GM19025 (cell line): ENCODE measurements around the gene ASPG.

ENCODE experiments used
- ATAC-seq: cut with Tn5 transposase; IDR thresholded peaks from one replicate; pipeline ENCODE4 v1.9.1; 2021; ENCODE audit warnings: mild to moderate bottlenecking, low read depth, moderate library complexity; ENCODE audit not compliant: unreplicated experiment

ASPG gene

DNA sequence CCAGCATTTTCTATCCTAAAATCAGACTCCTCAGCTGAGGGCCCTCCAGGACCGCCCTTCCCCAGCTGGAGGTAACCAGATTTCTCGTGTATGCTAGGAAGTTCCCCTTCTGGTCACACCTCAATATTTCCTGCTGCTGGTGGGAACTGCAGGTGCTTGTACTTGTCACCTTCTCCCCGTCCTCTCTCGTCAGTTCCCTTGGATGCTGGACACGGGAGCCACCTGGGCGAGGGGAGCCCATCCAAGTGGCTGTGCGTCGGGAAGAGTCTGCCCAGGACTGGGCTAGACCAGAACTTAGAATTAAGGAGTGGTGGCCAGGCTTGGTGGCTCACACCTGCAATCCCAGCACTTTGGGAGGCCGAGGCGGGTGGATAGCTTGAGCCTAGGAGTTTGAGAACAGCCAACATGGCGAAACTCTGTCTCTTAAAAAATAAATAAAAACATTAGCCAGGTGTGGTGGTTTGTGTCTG, 29.7 kb downstream of the ASPG start:
- ATAC-seq: no peak

DNA sequence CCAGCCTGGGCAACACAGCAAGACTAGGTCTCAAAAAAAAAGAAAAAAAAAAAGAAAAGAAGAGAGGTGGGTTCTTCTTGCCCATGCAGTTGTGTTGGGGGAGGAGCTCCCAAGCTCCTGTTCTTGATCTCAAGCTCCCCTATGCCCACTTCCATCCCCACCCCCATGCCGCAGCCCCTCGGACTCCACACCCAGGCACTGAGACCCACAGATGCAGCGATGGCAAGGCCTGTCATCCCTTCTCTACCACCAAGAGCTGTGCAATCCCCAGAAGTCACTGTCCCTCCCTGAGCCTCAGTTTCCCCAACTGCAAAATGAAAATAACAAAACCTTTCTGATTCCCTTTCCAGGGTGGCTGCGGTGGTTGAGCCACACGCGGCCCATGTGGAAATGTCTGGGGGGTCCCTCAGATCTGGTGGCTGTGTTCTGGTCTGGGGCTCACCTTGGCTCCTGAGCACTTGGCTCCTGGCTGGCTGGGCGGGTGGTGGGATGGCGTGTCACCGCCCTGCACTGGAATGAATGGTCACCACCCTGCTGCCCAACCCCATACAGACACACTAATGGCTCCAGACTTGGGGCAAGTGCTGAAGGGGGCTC, 30.3 kb downstream of the ASPG start:
- ATAC-seq: no peak

DNA sequence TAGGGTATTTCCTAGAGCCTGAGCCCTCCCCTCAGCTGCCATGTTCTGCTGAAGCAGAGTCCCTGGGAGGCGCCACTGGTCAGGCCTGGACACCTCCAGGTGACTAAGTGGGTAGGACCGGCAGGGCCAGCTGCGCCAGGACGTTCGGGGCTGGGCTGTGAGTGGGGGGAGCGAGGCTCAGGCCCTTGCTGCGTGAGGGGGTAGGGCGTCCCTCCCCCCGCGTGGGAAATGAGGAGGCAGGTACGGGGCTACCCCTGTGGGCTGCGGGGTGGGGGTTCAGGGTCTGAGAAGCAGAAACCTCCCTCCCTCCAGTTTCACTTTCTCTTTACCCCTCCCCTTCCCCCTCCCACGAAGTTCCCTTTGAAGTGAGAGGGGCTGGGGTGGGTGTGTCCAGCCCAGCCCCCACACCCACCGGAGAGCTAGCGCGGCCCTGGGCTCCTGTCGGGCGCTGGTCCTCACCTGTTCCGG, 30.8 kb downstream of the ASPG start:
- no peak for ATAC-seq

DNA sequence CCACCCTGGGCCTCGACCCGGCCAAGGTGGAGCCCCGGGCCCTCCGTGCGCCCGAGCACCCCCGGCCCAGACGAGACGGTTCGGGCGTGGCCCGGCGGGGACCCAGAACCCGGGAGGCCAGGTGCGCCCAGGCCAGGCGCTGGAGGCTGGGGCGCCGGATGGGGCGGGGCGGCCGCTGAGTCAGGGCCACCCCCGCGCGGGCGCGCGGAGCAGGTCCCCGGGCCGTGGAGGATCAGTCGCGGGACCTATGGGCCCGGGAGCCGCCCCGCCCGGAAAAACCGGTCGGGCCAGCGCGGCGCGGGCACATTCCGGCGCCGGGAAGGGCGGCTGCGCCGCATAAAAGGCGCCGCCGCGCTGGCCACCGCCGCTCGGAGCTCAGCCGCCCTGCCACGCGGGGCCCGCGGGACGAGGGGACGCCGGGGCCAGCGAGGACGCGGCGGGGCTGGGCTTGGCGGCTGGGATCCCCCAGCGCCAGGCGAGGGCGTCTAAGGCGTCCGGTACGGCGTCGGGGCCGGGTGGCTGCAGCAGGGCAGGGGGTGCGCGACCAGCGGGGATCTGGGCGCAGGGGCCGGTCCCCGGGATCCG, 31.3 kb downstream of the ASPG start:
- no peak for ATAC-seq

DNA sequence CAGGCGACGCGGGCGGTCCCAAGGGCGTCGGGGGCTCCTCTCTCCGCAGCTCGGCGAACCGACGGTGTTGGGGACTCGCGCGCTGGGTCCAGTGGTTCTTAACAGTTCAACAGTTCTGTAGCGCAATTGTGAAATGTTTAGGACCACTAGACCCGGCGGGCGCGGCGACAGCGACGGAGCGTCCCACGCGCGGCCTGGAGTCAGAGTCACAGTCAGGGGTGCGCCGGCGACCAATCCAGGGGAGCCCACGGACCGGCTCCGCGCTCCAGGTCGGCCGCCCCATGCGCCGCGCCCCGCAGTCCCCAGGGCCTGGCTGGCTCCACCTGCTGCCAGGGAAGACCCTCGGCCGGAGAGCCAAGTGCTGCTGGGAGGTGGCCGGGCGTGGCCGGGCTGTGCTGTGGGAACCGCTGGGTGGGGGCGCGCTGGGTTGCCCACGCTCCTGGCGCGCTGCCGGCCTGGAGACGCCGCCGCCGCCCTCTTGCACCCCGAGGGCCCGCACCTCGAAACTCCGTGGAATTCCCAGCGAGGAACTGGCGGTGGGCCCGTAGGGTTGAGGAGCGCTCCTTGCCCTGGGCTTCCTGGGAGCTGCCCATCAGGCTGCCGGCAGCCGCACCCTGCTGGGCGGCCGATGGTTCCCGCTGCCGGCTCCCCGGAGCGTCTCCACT, 32.0 kb downstream of the ASPG start:
- no peak for ATAC-seq

DNA sequence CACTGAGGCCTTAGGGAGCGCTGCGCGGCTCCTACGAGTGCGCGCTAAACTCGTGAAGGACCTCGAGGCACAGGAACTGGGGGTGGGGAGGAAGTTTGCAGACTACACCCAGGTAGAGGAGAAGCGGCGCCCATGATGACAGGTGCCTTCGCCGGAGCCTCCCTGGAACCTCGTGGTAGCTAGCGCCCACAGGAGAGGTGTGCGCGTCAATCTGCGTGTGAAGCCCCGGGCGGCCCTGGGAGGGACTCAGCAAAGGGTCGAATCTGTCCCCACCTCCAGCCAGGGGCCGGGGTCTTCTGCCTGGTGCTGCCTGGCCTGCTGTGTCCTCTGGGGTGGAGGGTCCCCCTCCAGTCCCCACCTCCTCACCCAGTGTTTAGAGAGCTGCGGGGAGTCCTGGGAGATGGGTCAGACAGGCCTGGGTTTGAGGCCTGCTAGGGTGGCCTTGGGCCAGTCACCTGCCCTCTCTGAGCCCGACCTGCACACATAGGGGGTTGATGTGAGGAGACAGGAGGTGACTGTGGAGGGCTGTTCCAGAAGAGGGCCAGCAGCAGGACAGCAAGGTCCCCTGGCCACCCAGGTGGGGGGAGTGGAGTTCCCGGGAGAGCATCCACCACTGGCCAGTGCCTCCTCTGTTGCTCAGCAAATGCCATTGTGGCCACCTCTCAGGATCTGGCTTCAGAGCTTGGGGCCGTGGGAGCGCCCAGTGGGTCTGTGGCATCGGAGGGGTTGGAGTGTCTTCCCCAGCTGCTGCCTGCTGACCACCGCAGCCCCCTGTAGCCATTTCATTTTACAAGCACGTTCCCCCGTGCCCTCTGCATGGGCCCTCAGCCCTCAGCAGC, 32.7 kb downstream of the ASPG start:
- no peak for ATAC-seq

DNA sequence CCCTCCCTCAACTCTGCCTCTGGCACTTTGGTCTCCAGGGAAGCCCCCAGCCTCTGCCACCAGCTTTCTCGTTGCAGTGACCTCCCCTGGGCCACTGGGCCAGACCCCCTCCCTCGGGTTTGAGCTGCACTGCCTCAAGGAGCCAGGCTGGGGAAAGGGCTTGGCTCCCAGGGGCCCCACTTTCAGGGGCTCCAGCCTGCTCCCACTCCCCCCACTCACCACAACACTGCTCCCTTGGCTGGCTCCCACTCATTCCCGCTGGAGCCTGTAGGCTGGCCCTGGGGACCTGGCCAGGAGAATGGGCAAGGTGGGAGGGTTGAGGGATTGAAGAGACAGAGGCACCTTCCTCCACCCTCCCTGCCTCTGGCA, 33.6 kb downstream of the ASPG start:
- ATAC-seq: no peak

DNA sequence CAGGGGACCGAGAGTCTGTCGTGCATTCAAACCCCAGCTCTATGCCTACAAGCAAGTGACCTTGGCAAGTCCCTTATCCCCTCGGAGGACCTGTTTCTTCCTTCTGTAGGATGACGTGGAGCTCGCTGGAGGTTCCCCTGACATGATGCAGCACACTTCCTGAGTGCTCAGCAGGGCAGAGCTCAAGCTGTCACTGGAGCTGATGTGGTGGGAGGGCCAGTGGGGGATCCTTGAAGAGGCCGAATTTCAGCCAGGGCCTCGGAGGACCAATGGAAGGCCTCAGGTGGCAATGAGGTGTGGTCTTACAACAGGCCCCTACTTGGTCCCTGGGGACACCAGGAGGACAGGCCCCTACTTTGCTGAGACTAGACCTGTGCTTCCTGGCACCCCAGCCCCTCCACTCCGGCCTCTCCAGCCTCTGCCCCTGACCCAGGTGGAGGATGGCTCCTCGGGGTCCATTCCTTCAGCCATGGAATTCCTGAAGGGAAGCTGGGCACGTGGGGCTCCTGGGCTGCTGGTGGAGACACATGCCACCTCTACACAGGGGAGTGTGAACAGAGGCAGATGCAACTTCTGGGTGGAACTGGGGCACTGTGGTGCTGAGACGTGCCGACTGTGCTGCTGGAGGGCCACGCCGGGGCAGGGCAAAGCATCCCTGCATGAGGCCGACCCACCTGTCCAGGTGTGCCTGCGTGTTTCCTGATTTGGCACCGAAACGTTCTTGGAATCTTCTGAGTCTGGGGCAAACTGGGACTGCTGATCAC, 34.2 kb downstream of the ASPG start:
- ATAC-seq: no peak

DNA sequence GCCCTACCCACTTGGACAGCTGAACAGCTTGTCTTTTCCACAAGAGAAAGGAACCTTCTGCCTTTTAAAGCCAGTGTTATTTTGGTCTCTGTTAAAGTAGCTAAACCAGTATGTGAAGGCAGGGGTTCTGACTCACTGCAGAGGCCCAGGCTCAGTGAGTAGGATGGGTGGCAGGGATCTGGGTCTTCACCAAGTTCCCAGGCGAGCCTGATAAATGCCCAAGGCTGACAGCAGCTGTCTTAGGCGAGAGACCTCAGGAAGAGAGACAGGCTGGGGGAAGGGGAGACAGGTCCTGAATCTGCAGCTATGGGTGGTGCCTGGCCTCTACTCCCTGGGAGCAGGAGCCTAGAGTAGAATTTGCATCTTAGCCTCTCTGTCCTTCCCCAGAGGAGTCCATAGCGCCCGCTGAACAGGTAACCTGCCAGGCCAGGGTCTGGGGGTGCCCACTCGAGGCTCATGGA, 34.8 kb downstream of the ASPG start:
- no peak for ATAC-seq

DNA sequence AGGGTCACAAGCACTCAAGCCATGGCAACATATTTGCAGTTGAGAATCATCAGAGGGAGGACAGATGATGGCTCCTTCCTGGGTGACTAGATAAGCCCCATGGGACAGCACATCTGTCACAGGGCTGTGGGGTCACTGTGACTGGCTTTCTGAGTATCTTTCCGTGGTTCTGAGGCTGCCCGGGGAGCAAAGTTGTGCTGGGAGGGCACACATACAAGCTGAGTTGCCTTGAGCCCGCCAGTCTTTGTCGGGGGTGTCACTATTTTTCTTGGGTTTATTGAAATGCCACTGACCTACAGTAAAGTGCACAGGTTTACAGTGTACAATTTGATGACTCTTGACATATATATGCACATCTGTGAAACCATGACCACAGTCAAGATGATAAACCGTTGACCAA, 35.6 kb downstream of the ASPG start:
- ATAC-seq: no peak

DNA sequence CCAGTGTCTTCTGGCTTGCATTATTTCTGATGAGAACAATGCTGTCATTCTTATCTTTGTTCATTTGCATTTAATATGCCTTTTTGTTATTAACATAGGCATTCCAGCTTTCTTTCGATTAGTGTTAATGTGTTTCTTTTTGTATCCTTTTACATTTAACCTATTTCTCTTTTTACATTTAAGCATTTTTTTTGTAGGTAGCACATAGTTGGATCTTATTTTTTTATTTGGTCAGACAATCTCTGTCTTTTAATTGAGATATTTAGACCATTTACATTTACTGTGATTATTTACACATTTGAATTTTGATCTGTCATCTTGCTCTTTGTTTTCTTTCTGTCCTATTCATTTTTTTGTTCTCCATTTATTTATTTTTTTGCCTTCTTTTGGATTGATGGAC, 38.4 kb downstream of the ASPG start:
- no peak for ATAC-seq

DNA sequence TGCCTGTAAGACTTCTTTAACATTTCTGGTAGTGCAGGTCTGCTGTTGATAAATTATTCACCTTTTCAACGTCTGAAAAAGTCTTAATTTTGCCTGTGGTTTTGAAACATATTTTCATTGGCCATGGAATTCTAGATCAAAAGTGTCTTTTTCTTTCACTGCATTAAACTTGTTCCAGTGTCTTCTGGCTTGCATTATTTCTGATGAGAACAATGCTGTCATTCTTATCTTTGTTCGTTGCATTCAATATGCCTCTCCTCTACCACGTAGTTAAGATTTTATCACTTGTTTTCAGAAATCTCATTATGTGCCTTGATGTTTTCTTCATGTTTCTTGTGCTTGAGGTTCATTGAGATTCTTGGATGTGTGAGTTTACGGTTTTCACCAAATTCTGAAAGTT, 39.5 kb downstream of the ASPG start:
- no peak for ATAC-seq

DNA sequence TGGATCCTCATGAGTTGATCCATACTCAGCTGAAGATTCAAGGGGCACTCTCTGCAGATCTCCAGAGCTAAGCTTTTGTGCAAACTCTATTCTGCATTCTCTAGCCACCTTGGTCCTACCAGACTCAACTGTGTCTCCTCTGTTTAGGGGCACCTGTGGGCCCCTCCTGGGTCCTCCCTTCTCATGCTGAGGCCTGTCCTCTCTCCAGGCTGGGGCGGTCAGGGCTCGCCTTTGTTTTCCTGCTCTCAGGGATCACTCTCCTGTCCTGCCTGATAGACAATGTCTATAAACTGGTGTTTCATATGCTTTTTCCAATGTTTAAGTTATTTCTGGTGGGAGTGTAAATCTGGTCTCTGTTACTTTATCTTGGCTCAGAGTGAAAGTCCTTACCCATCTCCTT, 41.3 kb downstream of the ASPG start:
- no peak for ATAC-seq

DNA sequence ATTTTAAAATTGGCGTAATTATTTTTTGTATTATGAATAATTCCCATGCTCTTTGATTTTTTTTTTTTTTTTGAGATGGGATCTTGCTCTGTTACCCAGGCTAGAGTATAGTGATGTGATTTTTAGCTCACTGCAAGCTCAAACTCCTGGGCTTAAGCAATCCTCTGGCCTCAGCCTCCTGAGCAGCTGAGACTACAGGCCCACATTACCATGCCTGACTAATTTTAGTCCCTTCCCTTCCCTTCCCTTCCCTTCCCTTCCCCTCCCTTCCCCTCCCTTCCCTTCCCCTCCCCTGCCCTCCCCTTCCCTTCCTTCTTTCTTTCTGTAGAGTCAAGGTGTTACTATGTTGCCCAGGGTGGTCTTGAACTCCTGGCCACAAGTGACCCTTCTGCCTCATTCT, 43.5 kb downstream of the ASPG start:
- no peak for ATAC-seq

DNA sequence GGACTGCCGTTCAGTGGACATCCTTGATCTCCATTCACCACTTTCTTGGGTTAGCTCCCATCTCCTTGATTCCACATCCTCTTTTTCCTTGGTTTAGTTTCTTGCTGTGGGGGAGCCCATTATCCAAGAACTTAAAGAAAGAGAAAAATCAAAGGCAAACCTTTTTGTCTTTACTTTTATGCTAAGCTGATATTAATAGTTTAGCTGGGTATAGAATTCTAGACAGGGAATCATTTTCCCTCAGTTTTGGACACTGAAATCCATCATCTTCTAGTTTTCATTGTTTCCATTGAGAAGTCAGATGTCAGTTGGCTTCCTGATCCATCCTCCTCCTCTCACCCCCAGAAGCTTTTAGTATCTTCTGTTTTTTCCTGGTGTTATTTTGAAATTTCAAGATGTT, 44.1 kb downstream of the ASPG start:
- ATAC-seq: no peak

DNA sequence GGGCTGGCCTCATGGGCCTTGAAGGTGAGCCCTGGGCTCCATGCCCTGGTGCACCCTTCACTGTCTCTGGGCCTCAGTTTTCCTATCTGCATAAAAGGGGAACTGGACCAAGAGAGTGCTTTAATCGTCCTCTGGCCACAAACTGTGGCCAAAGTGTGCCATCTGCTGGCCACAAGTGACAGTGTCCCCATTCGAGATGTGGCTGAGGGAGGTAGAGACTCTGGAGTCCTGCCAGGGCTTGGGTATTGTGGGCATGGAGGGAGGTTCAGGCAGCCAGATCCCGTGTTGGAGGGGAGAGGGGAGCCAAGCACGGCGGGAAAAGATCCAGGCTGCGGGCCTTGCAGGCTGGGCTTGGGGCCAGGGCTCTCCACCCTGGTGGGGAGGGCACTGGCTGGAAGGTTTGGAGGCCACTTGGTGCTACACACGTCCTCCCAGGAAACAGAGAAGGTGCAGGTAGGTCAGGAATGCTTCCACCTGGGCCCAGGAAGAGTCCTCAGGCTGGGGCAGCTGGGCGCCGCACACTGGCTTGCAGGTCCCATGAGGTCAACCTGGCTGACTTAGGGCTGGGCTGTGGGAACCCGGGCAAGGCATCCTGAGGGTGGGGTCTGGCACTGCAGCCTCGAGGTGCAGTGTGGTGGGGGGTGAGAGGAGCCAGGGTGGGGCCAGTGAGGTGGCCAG, 45.6 kb downstream of the ASPG start:
- no peak for ATAC-seq

DNA sequence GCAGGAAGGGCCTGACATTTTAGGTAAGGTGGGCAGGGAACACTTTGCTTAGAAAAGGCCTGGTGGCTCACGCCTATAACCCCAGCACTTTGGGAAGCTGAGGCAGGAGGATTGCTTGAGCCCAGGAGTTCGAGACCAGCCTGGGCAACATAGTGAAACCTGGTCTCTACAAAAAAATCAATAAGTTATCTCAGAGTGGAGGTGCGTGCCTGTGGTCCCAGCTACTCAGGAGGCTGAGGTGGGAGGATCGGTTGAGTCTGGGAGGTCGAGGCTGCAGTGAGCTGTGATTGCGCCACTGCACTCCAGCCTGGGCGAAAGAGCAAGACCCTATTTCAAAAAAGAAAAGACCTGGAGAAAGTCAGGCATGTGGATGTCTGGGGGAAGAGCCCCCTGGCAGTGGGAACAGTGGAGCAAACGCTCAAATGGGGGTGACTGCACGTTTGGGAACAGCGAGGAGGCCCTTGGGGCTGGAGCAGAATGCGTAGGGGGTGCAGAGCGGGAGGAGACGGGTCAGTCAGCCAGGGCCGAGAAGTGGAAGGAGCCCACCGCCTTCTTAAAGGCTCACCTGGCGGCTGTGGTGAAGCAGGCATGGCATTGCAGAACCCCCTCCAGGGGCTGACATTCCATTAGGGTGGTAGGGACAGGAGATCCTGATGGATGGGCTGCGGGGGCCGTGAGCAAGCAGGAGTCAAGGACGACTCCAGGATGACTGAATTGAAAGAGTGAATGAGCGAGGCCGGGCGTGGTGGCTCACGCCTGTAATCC, 46.6 kb downstream of the ASPG start:
- ATAC-seq: no peak

DNA sequence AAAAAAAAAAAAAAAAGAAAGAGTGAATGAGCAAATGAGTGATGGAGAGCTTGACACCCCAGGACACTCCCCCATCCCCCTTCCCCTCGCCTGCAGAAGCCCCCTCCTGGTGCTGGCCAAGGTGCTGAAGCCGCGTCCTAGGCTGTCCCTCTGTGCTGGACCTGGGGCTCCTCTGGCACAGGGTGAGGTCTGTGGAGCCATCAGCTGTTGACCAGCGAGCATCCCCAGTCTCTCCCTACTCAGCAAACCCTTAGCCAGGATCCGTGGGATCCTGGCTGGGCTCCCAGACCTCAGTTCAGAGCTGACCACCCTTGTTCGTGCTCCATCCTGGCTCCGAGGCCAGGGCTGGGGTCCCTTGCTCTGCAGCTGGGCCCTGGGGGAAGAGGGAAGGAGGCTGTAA, 47.5 kb downstream of the ASPG start:
- no peak for ATAC-seq

DNA sequence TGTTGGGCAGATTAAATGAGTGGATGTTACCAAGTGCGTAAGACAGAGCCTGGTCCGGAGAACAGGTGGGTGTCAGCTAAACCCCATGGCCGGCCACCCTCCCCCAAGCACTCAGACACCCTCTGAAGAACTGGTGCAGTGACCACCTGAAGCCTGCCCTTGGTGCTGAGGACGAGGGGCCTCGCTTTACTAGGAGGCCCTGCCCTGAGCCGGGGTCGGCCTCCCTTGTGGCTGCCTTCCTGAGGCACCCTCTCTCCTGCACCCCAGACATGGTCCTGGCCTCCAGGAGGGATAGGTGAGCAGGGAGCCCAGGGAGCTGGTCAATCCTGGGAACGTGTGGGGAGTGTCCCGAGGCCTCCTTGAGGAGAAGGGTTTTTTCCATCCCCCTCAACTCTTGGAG, 48.0 kb downstream of the ASPG start:
- ATAC-seq: no peak
